ENCODE results near the gene TCP11L1.

Gene TCP11L1

GRCh38 chr11:33039274-33040032 is at the start of gene TCP11L1:
TSS of gene TCP11L1 (plus strand) at chr11:33039572. CDS start at chr11:33043774, 4,202 bp downstream.
- H3K27me3 ChIP-seq (ENCODE audit: control insufficient read depth, insufficient read depth, low read length) = no peaks in the 10 kb centered on the region
- H3K9ac ChIP-seq (ENCODE audit: low read length) = peak within 1 kb of the TSS; percentile 91
- no peaks in the 10 kb centered on the region for H3K36me3 ChIP-seq (ENCODE audit: control insufficient read depth, insufficient read depth, low read length)
- peak within 1 kb of the TSS; percentile 80 for H3K4me3 ChIP-seq (ENCODE audit: low read length)
- H3K4me1 ChIP-seq (ENCODE audit: control insufficient read depth, insufficient read depth, low read length) = no peaks in the 10 kb centered on the region
- no peaks in the 10 kb centered on the region for H3K9me3 ChIP-seq (ENCODE audit: control insufficient read depth, low read length)

GRCh38 chr11:32990481-32990880 is 48.9 kb upstream of the TCP11L1 start:
- Histone ChIP-seq H3K9ac (ENCODE audit: low read length) (no peak overlapping the region), H3K27me3 (ENCODE audit: control insufficient read depth, insufficient read depth, low read length) (no peaks in the 10 kb centered on the region), H3K4me1 (ENCODE audit: control insufficient read depth, insufficient read depth, low read length) (no peaks in the 10 kb centered on the region), H3K4me3 (ENCODE audit: low read length) (no peak overlapping the region), H3K36me3 (ENCODE audit: control insufficient read depth, insufficient read depth, low read length) (no peaks in the 10 kb centered on the region), H3K9me3 (ENCODE audit: control insufficient read depth, low read length) (no peaks in the 10 kb centered on the region)

- H3K27me3 ChIP-seq (ENCODE audit: control insufficient read depth, insufficient read depth, low read length) = no peaks in the 10 kb centered on the region
- H3K4me1 ChIP-seq (ENCODE audit: control insufficient read depth, insufficient read depth, low read length) = no peaks in the 10 kb centered on the region
- no peaks in the 10 kb centered on the region for H3K9me3 ChIP-seq (ENCODE audit: control insufficient read depth, low read length)
- no peaks in the 10 kb centered on the region for H3K36me3 ChIP-seq (ENCODE audit: control insufficient read depth, insufficient read depth, low read length)
- no peak overlapping the region for H3K9ac ChIP-seq (ENCODE audit: low read length)
- H3K4me3 ChIP-seq (ENCODE audit: low read length) = no peak overlapping the region
Measured at GRCh38 chr11:32991427-32991826, 47.9 kb upstream of the TCP11L1 start.

GRCh38 chr11:32991898-32992297 is 47.5 kb upstream of the TCP11L1 start:
- H3K9ac ChIP-seq (ENCODE audit: low read length) = no peak overlapping the region
- H3K36me3 ChIP-seq (ENCODE audit: control insufficient read depth, insufficient read depth, low read length) = no peaks in the 10 kb centered on the region
- no peaks in the 10 kb centered on the region for H3K4me1 ChIP-seq (ENCODE audit: control insufficient read depth, insufficient read depth, low read length)
- no peak overlapping the region for H3K4me3 ChIP-seq (ENCODE audit: low read length)
- H3K9me3 ChIP-seq (ENCODE audit: control insufficient read depth, low read length) = no peaks in the 10 kb centered on the region
- no peaks in the 10 kb centered on the region for H3K27me3 ChIP-seq (ENCODE audit: control insufficient read depth, insufficient read depth, low read length)

- no peak overlapping the region for H3K4me3 ChIP-seq (ENCODE audit: low read length)
- H3K4me1 ChIP-seq (ENCODE audit: control insufficient read depth, insufficient read depth, low read length) = no peaks in the 10 kb centered on the region
- no peaks in the 10 kb centered on the region for H3K9me3 ChIP-seq (ENCODE audit: control insufficient read depth, low read length)
- no peaks in the 10 kb centered on the region for H3K36me3 ChIP-seq (ENCODE audit: control insufficient read depth, insufficient read depth, low read length)
- no peak overlapping the region for H3K9ac ChIP-seq (ENCODE audit: low read length)
- H3K27me3 ChIP-seq (ENCODE audit: control insufficient read depth, insufficient read depth, low read length) = no peaks in the 10 kb centered on the region
Measured at GRCh38 chr11:33000181-33000580, 39.2 kb upstream of the TCP11L1 start.

- no peak overlapping the region for H3K4me3 ChIP-seq (ENCODE audit: low read length)
- H3K36me3 ChIP-seq (ENCODE audit: control insufficient read depth, insufficient read depth, low read length) = no peaks in the 10 kb centered on the region
- no peaks in the 10 kb centered on the region for H3K9me3 ChIP-seq (ENCODE audit: control insufficient read depth, low read length)
- H3K9ac ChIP-seq (ENCODE audit: low read length) = no peak overlapping the region
- no peaks in the 10 kb centered on the region for H3K4me1 ChIP-seq (ENCODE audit: control insufficient read depth, insufficient read depth, low read length)
- no peaks in the 10 kb centered on the region for H3K27me3 ChIP-seq (ENCODE audit: control insufficient read depth, insufficient read depth, low read length)
Measured at GRCh38 chr11:33001281-33001680, 38.1 kb upstream of the TCP11L1 start.

GRCh38 chr11:33001751-33002542 is 37.4 kb upstream of the TCP11L1 start:
- H3K36me3 ChIP-seq (ENCODE audit: control insufficient read depth, insufficient read depth, low read length) = no peaks in the 10 kb centered on the region
- H3K4me1 ChIP-seq (ENCODE audit: control insufficient read depth, insufficient read depth, low read length) = no peaks in the 10 kb centered on the region
- H3K27me3 ChIP-seq (ENCODE audit: control insufficient read depth, insufficient read depth, low read length) = no peaks in the 10 kb centered on the region
- no peak overlapping the region for H3K4me3 ChIP-seq (ENCODE audit: low read length)
- no peaks in the 10 kb centered on the region for H3K9me3 ChIP-seq (ENCODE audit: control insufficient read depth, low read length)
- no peak overlapping the region for H3K9ac ChIP-seq (ENCODE audit: low read length)

- no peaks in the 10 kb centered on the region for H3K27me3 ChIP-seq (ENCODE audit: control insufficient read depth, insufficient read depth, low read length)
- H3K4me3 ChIP-seq (ENCODE audit: low read length) = no peak overlapping the region
- H3K36me3 ChIP-seq (ENCODE audit: control insufficient read depth, insufficient read depth, low read length) = no peaks in the 10 kb centered on the region
- no peaks in the 10 kb centered on the region for H3K4me1 ChIP-seq (ENCODE audit: control insufficient read depth, insufficient read depth, low read length)
- H3K9ac ChIP-seq (ENCODE audit: low read length) = no peak overlapping the region
- no peaks in the 10 kb centered on the region for H3K9me3 ChIP-seq (ENCODE audit: control insufficient read depth, low read length)
Measured at GRCh38 chr11:33005175-33005574, 34.2 kb upstream of the TCP11L1 start.

GRCh38 chr11:33006010-33006409 is 33.4 kb upstream of the TCP11L1 start:
- Histone ChIP-seq H3K27me3 (ENCODE audit: control insufficient read depth, insufficient read depth, low read length) (no peaks in the 10 kb centered on the region), H3K4me1 (ENCODE audit: control insufficient read depth, insufficient read depth, low read length) (no peaks in the 10 kb centered on the region), H3K9ac (ENCODE audit: low read length) (no peak overlapping the region), H3K4me3 (ENCODE audit: low read length) (no peak overlapping the region), H3K36me3 (ENCODE audit: control insufficient read depth, insufficient read depth, low read length) (no peaks in the 10 kb centered on the region), H3K9me3 (ENCODE audit: control insufficient read depth, low read length) (no peaks in the 10 kb centered on the region)

- Histone ChIP-seq H3K36me3 (ENCODE audit: control insufficient read depth, insufficient read depth, low read length) (no peaks in the 10 kb centered on the region), H3K4me1 (ENCODE audit: control insufficient read depth, insufficient read depth, low read length) (no peaks in the 10 kb centered on the region), H3K9ac (ENCODE audit: low read length) (no peak overlapping the region), H3K4me3 (ENCODE audit: low read length) (no peak overlapping the region), H3K27me3 (ENCODE audit: control insufficient read depth, insufficient read depth, low read length) (peaks cover 21% of the 10 kb centered on the region), H3K9me3 (ENCODE audit: control insufficient read depth, low read length) (no peaks in the 10 kb centered on the region)
Measured at GRCh38 chr11:33013755-33014154, 25.6 kb upstream of the TCP11L1 start.

GRCh38 chr11:33015621-33016551 is 23.5 kb upstream of the TCP11L1 start, which contains the start of gene DEPDC7:
TSS of gene DEPDC7 (plus strand) at chr11:33015878. CDS start at chr11:33015956, 78 bp downstream.
- Histone ChIP-seq H3K4me3 (ENCODE audit: low read length) (peak within 1 kb of the TSS; percentile 42), H3K27me3 (ENCODE audit: control insufficient read depth, insufficient read depth, low read length) (peaks cover 21% of the 10 kb centered on the region), H3K4me1 (ENCODE audit: control insufficient read depth, insufficient read depth, low read length) (no peaks in the 10 kb centered on the region), H3K9ac (ENCODE audit: low read length) (peak within 1 kb of the TSS; percentile 40), H3K9me3 (ENCODE audit: control insufficient read depth, low read length) (no peaks in the 10 kb centered on the region), H3K36me3 (ENCODE audit: control insufficient read depth, insufficient read depth, low read length) (no peaks in the 10 kb centered on the region)

All from mucosa of stomach (tissue), 1 donor.